Measurements from ENCODE around the gene BANK1. TPM values are rescaled to one million over a fixed set of nuclear protein-coding genes. Genes with fewer than 3 reads are reported as not detected.

The BANK1 gene
- total RNA-seq, 1 donor from 2014 or later: 12.2 TPM

DNA sequence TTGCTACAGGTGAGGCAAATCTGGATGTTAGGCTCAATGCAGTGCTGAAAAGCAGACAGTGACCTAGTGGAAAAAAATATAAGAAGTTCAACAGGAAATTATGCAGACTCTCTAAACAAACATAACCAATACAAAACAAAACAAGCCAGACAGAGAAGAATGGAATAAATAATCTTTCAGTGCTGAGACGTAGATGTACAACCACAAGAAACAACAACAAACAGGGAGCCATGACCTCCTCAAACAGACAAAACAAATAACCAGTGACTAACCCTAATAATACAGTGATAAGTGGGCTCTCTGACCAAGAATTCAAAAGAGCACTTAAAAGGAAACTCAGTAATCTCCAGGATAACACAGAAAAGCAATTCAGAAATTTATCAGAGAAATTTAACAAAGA is 315.5 kb downstream of the BANK1 start:
- TF ChIP-seq CTCF (IDR thresholded peaks at IDR 0.05): no peak
- no peaks in the 10 kb centered on the region for H3K4me1 ChIP-seq
- H3K9me3 ChIP-seq: peaks cover 20% of the 10 kb centered on the region
- DNase-seq: no peak
- H3K27ac ChIP-seq: no peak overlapping the region
- no peaks in the 10 kb centered on the region for H3K27me3 ChIP-seq (ENCODE audit: low read depth)
- intact Hi-C loops (cut with DNase I): no loop called here
- no peak for ATAC-seq
- H3K36me3 ChIP-seq: no peaks in the 10 kb centered on the region
- no peak overlapping the region for H3K4me3 ChIP-seq

- Histone ChIP-seq H3K9me3 (no peaks in the 10 kb centered on the region), H3K4me3 (no peak overlapping the region), H3K4me1 (no peaks in the 10 kb centered on the region), H3K27ac (no peak overlapping the region), H3K36me3 (no peaks in the 10 kb centered on the region), H3K27me3 (ENCODE audit: low read depth) (no peaks in the 10 kb centered on the region)
- no peak for DNase-seq
- no peak for TF ChIP-seq CTCF (IDR thresholded peaks at IDR 0.05)
- ATAC-seq: peak; percentile 29 to 92
- intact Hi-C loops (cut with DNase I): no loop called here
Observed at GRCh38 chr4:102114118-102114630, 323.6 kb downstream of the BANK1 start.

GRCh38 chr4:102116121-102116520 is 325.6 kb downstream of the BANK1 start:
- H3K4me3 ChIP-seq: no peak overlapping the region
- no peaks in the 10 kb centered on the region for H3K9me3 ChIP-seq
- TF ChIP-seq CTCF (IDR thresholded peaks at IDR 0.05): no peak
- H3K36me3 ChIP-seq: no peaks in the 10 kb centered on the region
- no peak for ATAC-seq
- no peaks in the 10 kb centered on the region for H3K4me1 ChIP-seq
- DNase-seq: no peak
- no peak overlapping the region for H3K27ac ChIP-seq
- intact Hi-C loops (cut with DNase I): no loop called here
- H3K27me3 ChIP-seq (ENCODE audit: low read depth): no peaks in the 10 kb centered on the region

DNA sequence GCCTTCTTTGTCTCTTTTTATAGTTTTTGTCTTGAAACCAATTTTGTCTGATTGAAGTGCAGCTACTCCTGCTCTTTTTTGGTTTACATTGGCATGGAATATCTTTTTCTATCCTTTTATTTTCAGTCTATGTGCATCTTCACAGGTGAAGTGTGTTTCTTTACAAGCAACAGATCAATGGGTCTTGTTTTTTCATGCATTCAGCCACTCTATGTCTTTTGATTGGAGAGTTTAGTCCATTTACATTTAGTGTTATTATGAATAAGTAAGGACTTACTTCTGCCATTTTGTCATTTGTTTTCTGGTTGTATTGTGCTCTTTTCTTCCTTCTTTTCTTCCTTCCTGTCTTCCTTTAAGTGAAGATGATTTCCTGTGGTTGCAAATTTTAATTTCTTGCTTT is 330.3 kb downstream of the BANK1 start:
- Histone ChIP-seq H3K9me3 (no peaks in the 10 kb centered on the region), H3K4me3 (no peak overlapping the region), H3K4me1 (no peaks in the 10 kb centered on the region), H3K27me3 (ENCODE audit: low read depth) (no peaks in the 10 kb centered on the region), H3K36me3 (no peaks in the 10 kb centered on the region), H3K27ac (no peak overlapping the region)
- TF ChIP-seq CTCF (IDR thresholded peaks at IDR 0.05): no peak
- ATAC-seq: no peak
- DNase-seq: no peak
- intact Hi-C loops (cut with DNase I): no loop called here
